AG09309 (cell line): ENCODE data around the gene OAS2.

Experiments used
- DNase-seq: peaks from one replicate; pipeline ENCODE4 v3.0.0-alpha.2; 2010; ENCODE audit warnings: low read depth
- H3K4me3 ChIP-seq: 2 replicates; pipeline ENCODE4 v1.5.1; 2011; ENCODE audit warnings: mild to moderate bottlenecking, low read depth, low read length, moderate library complexity; ENCODE audit not compliant: control insufficient read depth
- TF ChIP-seq, protein P1 (sequence below): IDR thresholded peaks from 2 replicates; pipeline ENCODE4 v1.5.1; 2011; ENCODE audit warnings: mild to moderate bottlenecking, low read depth, low read length, inconsistent platforms; ENCODE audit not compliant: insufficient read depth, control insufficient read depth; ENCODE audit errors: missing control alignments

Gene OAS2, protein sequence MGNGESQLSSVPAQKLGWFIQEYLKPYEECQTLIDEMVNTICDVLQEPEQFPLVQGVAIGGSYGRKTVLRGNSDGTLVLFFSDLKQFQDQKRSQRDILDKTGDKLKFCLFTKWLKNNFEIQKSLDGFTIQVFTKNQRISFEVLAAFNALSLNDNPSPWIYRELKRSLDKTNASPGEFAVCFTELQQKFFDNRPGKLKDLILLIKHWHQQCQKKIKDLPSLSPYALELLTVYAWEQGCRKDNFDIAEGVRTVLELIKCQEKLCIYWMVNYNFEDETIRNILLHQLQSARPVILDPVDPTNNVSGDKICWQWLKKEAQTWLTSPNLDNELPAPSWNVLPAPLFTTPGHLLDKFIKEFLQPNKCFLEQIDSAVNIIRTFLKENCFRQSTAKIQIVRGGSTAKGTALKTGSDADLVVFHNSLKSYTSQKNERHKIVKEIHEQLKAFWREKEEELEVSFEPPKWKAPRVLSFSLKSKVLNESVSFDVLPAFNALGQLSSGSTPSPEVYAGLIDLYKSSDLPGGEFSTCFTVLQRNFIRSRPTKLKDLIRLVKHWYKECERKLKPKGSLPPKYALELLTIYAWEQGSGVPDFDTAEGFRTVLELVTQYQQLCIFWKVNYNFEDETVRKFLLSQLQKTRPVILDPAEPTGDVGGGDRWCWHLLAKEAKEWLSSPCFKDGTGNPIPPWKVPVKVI

DNA sequence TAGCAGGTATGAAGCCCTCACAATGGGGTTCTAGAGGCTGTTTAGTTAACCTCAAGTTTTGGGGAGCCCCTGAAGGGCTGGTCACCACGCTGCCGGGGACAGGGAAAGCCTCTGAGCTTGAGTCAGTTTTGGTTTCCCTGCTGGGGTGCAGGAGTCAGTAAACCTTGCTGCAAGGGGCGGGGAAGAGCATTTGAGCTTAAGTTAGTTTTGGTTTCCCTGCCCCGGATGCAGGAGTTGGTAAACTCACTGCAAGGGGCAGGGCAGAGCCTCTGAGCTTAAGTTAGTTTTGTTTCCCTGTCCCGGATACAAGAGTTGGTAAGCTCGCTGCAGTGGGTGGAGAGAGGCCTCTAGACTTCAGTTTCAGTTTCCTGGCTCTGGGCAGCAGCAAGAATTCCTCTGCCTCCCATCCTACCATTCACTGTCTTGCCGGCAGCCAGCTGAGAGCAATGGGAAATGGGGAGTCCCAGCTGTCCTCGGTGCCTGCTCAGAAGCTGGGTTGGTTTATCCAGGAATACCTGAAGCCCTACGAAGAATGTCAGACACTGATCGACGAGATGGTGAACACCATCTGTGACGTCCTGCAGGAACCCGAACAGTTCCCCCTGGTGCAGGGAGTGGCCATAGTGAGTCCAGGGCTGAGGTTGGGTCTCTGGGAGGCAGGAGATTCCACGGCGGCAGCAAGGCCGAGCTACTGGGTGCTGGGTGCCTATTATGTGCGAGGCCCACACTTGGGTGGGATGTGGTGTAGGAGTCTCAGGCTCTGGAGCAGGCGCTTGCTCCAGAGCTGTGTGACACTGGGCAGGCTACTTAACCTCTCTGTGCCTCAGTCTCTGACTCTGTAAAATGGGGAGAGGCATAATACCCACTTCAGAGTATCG, at the start of gene OAS2:
TSS of gene OAS2 (plus strand) at position 357 of the 878 bp plus-strand sequence. CDS start at position 447, 90 bp downstream.
- peak within 1 kb of the TSS; percentile 59 for H3K4me3 ChIP-seq
- DNase-seq: peak; percentile 69

DNA sequence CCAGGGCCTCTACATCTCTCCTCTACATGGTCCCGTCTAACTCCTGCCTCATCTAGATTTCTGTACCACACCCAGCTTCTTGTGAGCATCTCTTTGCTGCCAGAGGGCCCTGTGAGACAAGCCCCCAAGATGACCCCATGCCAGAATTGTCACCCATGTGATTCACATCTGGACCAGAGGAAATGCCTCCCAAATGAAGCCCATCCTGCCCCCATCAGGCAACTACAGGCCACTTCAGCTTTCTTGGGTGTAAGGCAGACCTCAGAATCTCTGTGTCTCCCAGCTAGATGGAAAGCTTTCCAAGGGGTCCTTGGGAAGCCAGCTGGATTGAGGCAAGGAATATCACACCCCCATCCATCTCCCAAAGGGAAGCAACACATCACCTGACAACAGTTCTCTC, 49.3 kb upstream of the OAS2 start:
- H3K4me3 ChIP-seq: no peak overlapping the region
- TF ChIP-seq, protein P1, sequence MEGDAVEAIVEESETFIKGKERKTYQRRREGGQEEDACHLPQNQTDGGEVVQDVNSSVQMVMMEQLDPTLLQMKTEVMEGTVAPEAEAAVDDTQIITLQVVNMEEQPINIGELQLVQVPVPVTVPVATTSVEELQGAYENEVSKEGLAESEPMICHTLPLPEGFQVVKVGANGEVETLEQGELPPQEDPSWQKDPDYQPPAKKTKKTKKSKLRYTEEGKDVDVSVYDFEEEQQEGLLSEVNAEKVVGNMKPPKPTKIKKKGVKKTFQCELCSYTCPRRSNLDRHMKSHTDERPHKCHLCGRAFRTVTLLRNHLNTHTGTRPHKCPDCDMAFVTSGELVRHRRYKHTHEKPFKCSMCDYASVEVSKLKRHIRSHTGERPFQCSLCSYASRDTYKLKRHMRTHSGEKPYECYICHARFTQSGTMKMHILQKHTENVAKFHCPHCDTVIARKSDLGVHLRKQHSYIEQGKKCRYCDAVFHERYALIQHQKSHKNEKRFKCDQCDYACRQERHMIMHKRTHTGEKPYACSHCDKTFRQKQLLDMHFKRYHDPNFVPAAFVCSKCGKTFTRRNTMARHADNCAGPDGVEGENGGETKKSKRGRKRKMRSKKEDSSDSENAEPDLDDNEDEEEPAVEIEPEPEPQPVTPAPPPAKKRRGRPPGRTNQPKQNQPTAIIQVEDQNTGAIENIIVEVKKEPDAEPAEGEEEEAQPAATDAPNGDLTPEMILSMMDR: no peak
- no peak for DNase-seq

More for the DNA sequence above, at the start of gene OAS2:
- TF ChIP-seq, protein P1: no peak

DNA sequence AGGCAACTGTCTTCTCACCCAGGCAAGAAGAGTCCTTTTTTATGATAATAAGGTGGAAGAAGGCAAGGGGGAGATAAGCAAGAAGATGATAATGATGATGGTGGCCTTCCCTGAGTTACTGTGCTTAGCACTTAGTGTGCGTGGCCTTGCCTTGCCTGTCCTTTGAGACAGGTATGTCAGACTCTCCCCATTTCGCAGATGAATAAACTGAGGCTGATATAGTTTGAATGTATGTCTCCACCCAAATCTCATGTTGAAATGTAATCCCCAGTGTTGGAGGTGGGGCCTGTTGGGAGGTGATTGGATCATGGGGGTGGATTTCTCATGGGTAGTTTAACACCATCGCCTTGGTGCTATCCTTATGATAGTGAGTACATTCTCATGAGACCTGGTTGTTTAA, 48.6 kb upstream of the OAS2 start:
- DNase-seq: no peak
- H3K4me3 ChIP-seq: no peak overlapping the region
- TF ChIP-seq, protein P1: no peak

DNA sequence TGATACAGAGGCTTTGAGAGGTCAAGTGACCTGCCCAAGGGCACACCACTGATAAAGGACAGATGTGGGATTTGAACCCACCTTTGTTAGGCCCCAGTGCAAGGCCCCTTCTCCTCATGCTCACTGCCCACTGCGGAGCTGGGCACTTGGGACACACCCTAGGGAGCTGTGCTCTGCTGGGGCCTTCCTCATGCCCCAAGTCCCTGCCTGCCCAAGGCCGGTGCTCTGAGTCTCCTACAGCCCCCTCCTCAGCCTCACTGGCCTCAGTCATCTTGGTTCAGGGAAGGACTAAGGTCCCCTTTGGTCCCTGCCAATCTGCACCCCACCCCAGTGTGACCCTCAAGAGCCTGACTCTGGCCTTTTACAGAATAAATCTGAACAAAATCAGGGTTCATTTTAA, 48.0 kb upstream of the OAS2 start:
- no peak for DNase-seq
- H3K4me3 ChIP-seq: no peak overlapping the region
- TF ChIP-seq, protein P1: no peak

DNA sequence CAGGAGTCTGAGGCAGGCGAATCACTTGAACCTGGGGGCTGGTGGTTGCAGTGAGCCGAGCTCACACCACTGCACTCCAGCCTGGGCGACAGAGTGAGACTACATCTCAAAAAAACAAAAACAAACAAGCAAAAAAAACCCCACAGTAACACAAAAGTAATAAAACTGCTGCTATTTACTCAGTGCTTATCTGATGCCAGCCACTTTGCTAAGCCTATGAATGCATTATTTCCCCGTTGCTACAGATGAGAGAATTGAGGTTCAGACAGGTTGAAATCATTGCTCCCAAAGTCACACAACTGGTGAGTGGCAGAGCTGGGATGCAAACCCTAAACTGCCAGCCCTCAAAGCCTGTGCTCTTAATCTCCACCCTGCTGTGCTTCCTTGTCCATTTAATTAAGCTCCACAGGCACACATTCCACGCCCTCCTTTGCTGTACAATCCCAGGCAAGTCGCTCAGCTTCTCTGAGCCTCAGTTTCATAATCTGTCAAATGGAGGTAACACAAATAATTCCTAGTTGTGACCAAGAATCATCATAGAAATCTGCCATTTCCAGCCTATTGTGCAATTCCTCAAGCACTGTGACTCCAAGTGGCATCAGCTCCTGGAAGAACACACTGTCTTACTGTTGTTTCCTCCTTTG, 45.7 kb upstream of the OAS2 start:
- TF ChIP-seq, protein P1: no peak
- no peak for DNase-seq
- H3K4me3 ChIP-seq: no peak overlapping the region

DNA sequence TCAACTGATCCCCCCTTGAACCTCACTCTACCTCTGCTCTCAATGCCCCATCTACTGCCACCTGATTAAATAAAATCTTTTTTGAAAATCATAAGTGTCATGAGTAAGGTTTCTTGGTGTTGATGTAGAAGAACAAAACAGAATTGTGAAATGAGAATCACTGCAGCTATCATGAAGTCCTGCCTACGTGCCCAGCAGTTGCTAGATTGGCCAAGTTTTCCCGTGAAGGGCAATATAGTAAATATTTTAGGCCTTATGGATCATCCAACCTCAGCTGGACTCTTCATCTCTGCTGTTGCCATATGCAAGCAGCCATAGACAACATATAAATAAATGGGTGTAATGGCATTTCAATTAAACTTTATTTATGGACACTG, 45.2 kb upstream of the OAS2 start:
- no peak for DNase-seq
- H3K4me3 ChIP-seq: no peak overlapping the region
- TF ChIP-seq, protein P1: no peak
